ENCODE data around the gene MAGI3.

MAGI3 gene

DNA sequence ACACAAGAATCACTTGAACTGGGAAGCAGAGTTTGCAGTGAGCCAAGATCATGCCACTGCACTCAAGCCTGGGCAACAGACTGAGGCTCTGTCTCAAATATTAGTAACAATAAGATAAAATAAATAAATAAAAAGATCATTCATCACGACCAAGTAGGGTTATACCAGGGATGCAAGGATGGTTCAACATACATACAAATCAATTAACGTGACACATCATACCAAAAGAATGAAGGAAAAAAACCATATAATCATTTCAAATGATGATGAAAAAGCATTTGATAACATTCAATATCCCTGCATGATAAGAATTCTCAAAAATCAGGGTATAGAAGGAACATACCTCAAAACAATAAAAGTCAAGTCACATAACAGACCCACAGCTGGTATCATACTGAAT, 330.7 kb downstream of the MAGI3 start:
- no peak for TF ChIP-seq SIN3A (IDR thresholded peaks at IDR 0.05; ENCODE audit: borderline replicate concordance, insufficient read depth, low read length)
- TF ChIP-seq, protein P1, sequence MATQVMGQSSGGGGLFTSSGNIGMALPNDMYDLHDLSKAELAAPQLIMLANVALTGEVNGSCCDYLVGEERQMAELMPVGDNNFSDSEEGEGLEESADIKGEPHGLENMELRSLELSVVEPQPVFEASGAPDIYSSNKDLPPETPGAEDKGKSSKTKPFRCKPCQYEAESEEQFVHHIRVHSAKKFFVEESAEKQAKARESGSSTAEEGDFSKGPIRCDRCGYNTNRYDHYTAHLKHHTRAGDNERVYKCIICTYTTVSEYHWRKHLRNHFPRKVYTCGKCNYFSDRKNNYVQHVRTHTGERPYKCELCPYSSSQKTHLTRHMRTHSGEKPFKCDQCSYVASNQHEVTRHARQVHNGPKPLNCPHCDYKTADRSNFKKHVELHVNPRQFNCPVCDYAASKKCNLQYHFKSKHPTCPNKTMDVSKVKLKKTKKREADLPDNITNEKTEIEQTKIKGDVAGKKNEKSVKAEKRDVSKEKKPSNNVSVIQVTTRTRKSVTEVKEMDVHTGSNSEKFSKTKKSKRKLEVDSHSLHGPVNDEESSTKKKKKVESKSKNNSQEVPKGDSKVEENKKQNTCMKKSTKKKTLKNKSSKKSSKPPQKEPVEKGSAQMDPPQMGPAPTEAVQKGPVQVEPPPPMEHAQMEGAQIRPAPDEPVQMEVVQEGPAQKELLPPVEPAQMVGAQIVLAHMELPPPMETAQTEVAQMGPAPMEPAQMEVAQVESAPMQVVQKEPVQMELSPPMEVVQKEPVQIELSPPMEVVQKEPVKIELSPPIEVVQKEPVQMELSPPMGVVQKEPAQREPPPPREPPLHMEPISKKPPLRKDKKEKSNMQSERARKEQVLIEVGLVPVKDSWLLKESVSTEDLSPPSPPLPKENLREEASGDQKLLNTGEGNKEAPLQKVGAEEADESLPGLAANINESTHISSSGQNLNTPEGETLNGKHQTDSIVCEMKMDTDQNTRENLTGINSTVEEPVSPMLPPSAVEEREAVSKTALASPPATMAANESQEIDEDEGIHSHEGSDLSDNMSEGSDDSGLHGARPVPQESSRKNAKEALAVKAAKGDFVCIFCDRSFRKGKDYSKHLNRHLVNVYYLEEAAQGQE (IDR thresholded peaks at IDR 0.05; ENCODE audit: insufficient read depth in 1 of 2, low read depth in 2 of 2, low read length in 2 of 2), result no peak
- no peak for TF ChIP-seq POLR2AphosphoS5 (IDR thresholded peaks at IDR 0.05; ENCODE audit: low read depth, low read length)
- TF ChIP-seq TAF1 (IDR thresholded peaks at IDR 0.05; ENCODE audit: borderline replicate concordance, insufficient read depth, low read length), result no peak
- TF ChIP-seq FOXP2 (optimal IDR thresholded peaks at IDR 0.05; ENCODE audit: borderline replicate concordance, extremely low read depth, extremely low read length, insufficient read depth), result no peak

DNA sequence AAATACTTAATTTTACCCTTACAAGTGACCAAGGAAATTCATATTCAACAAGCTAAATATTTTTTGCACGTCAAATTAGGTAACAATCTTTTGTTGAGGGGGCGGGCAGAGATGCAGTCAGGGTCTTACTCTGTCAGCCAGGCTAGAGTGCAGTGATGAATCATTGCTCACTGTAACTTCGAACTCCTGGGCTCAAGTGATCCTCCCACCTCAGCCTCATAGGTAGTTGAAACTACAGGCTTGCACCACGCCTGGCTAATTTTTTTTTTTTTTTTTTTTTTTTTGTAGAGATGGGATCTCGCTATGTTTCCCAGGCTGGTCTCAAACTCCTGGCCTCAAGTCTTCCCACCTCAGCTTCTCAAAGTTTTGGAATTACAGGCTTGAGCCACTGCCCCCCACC, 342.5 kb downstream of the MAGI3 start:
- TF ChIP-seq TAF1 (IDR thresholded peaks at IDR 0.05; ENCODE audit: borderline replicate concordance, insufficient read depth, low read length) (no peak), FOXP2 (optimal IDR thresholded peaks at IDR 0.05; ENCODE audit: borderline replicate concordance, extremely low read depth, extremely low read length, insufficient read depth) (no peak), POLR2AphosphoS5 (IDR thresholded peaks at IDR 0.05; ENCODE audit: low read depth, low read length) (no peak), SIN3A (IDR thresholded peaks at IDR 0.05; ENCODE audit: borderline replicate concordance, insufficient read depth, low read length) (no peak)
- TF ChIP-seq, protein P1 (IDR thresholded peaks at IDR 0.05; ENCODE audit: insufficient read depth in 1 of 2, low read depth in 2 of 2, low read length in 2 of 2), result no peak

DNA sequence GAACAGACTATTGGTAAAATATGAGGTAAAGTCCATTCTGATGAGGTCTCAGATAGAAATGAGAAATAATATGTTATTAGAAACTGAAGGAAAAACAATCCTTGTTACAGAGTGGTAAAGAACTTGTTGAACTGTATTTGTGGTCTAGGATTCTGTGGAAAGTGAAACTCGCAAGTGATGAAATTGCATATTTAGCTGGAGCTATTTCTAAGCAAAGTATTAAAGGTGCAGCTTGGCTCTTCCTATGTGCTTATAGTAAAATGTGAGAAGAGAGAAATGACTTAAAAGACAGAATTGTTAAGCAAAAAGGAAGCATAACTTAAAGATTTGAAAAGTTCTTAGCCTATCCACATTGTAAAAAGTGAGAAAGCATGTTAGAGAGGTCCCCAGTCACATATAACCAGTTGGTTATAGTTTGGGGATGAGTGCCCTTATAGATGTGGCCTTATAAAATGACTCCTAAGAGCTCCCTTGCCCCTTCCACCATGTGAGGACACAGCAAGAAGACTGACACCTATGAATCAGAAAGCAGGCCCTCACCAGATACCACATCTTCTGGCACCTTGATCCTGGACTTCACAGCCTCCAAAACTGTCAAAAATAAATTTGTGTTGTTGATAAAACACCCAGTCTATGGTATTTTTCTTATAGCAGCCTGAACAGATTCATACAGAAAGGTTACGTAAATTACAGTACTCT, 344.2 kb downstream of the MAGI3 start:
- TF ChIP-seq, protein P1 (IDR thresholded peaks at IDR 0.05; ENCODE audit: insufficient read depth in 1 of 2, low read depth in 2 of 2, low read length in 2 of 2), result no peak
- no peak for TF ChIP-seq SIN3A (IDR thresholded peaks at IDR 0.05; ENCODE audit: borderline replicate concordance, insufficient read depth, low read length)
- TF ChIP-seq TAF1 (IDR thresholded peaks at IDR 0.05; ENCODE audit: borderline replicate concordance, insufficient read depth, low read length), result no peak
- TF ChIP-seq FOXP2 (optimal IDR thresholded peaks at IDR 0.05; ENCODE audit: borderline replicate concordance, extremely low read depth, extremely low read length, insufficient read depth), result no peak
- no peak for TF ChIP-seq POLR2AphosphoS5 (IDR thresholded peaks at IDR 0.05; ENCODE audit: low read depth, low read length)

Data from PFSK-1 (cell line).